GM12874 (cell line): ENCODE measurements around the gene C4orf17.
A peak's percentile ranks its signal among the peaks of the same experiment; 100 is the strongest.

Experiments
- TF ChIP-seq, protein P1 (sequence below): IDR thresholded peaks from 2 replicates; pipeline ENCODE4 v1.5.1; 2011; ENCODE audit warnings: low read depth, mild to moderate bottlenecking, control low read depth, low read length, moderate library complexity; ENCODE audit not compliant: insufficient read depth

C4orf17 gene

DNA sequence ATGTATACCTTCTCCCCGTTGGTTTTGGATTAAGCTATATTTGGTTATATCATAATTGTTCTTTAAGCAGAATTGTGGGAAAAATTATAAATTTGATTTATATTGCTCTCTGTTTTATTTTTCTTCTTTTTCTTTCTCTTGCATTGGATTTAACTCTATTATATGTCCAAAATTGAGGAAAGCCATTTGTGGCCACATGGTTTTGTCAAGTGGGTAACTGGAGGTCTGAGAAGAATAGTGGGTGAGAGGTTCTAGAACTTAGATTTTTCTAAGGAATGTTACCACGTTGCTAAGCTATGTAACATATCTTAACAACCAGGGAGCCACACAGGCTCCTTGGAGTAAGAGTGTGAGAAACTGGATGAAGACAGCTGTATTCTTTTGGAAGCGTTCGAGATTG, at the start of gene C4orf17:
Gene C4orf17 (plus strand): TSS at position 301 of the 400 bp plus-strand sequence. CDS start 2,061 bp downstream, outside the sequence.
- TF ChIP-seq, protein P1, sequence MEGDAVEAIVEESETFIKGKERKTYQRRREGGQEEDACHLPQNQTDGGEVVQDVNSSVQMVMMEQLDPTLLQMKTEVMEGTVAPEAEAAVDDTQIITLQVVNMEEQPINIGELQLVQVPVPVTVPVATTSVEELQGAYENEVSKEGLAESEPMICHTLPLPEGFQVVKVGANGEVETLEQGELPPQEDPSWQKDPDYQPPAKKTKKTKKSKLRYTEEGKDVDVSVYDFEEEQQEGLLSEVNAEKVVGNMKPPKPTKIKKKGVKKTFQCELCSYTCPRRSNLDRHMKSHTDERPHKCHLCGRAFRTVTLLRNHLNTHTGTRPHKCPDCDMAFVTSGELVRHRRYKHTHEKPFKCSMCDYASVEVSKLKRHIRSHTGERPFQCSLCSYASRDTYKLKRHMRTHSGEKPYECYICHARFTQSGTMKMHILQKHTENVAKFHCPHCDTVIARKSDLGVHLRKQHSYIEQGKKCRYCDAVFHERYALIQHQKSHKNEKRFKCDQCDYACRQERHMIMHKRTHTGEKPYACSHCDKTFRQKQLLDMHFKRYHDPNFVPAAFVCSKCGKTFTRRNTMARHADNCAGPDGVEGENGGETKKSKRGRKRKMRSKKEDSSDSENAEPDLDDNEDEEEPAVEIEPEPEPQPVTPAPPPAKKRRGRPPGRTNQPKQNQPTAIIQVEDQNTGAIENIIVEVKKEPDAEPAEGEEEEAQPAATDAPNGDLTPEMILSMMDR: no peak

- TF ChIP-seq, protein P1: no peak
These were observed 49.0 kb upstream of the C4orf17 start for GRCh38 chr4:99461623-99462401.

DNA sequence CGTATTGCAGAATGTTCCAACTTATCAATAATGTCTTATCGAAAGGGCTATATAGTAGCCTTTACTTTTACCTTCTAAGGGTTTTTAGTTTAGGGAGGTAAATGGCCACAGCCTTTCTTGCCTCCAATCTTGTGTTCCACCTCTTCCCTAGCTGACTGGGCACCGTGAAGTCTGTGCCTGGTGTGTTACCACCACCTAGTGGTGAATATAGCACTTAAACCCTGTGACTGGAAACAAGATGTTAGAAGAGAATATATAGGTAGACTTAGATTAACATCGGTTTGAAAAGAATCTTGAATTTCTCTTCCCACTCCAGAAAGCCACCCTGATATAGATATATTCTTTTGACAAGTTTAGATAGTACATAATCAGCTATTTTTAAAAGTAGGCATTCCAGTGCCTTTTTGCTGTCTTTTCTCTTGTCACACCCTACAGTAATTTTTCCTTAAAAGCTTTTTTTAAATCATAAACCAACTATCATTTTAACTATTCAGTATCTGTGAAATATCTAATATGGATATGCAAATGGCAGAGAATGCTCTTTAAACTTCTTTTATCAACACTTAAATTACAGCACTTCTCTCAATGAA, 47.9 kb upstream of the C4orf17 start:
- TF ChIP-seq, protein P1: peak; percentile 64

- TF ChIP-seq, protein P1: no peak
These were observed 47.3 kb upstream of the C4orf17 start for GRCh38 chr4:99463566-99463965.

GRCh38 chr4:99467887-99468286, 42.9 kb upstream of the C4orf17 start:
- TF ChIP-seq, protein P1: no peak

DNA sequence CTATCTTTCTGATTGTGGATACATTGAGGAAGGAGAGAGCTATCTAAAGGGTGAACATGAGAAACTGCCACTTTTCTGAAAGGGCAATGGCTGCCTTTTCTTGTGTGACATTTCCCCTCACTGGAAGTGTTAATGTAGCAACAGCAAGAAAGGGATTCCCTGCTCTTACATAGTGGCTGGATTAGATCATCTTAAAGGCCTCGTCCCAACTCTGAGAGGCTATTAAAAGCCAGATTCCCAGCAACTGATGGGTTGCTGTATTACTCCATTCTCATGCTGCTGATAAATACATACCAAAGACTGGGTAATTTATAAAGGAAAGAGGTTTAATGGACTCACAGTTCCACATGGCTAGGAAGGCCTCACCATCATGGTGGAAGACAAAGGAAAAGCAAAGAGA, 41.9 kb upstream of the C4orf17 start:
- TF ChIP-seq, protein P1: no peak

GRCh38 chr4:99471349-99471748, 39.5 kb upstream of the C4orf17 start:
- TF ChIP-seq, protein P1: no peak
